AG10803 (cell line): Measurements from ENCODE around the gene KRT73.
A peak's percentile ranks its signal among the peaks of the same experiment; 100 is the strongest.

ENCODE experiments used
- DNase-seq: peaks from one replicate; pipeline ENCODE4 v3.0.0; 2010; ENCODE audit warnings: low read depth
- H3K4me3 ChIP-seq: 2 replicates; pipeline ENCODE4 v1.5.1; 2011; ENCODE audit warnings: mild to moderate bottlenecking, low read length, control low read depth
- TF ChIP-seq, protein P1 (sequence below): conservative IDR thresholded peaks from 2 replicates; pipeline ENCODE4 v1.5.1; 2011; ENCODE audit warnings: mild to moderate bottlenecking, low read length, control low read depth, inconsistent platforms

The KRT73 gene

GRCh38 chr12:52587563-52587962 is 30.8 kb downstream of the KRT73 start:
- no peak for DNase-seq
- H3K4me3 ChIP-seq: no peak overlapping the region
- TF ChIP-seq, protein P1, sequence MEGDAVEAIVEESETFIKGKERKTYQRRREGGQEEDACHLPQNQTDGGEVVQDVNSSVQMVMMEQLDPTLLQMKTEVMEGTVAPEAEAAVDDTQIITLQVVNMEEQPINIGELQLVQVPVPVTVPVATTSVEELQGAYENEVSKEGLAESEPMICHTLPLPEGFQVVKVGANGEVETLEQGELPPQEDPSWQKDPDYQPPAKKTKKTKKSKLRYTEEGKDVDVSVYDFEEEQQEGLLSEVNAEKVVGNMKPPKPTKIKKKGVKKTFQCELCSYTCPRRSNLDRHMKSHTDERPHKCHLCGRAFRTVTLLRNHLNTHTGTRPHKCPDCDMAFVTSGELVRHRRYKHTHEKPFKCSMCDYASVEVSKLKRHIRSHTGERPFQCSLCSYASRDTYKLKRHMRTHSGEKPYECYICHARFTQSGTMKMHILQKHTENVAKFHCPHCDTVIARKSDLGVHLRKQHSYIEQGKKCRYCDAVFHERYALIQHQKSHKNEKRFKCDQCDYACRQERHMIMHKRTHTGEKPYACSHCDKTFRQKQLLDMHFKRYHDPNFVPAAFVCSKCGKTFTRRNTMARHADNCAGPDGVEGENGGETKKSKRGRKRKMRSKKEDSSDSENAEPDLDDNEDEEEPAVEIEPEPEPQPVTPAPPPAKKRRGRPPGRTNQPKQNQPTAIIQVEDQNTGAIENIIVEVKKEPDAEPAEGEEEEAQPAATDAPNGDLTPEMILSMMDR: no peak

- H3K4me3 ChIP-seq: no peak overlapping the region
- no peak for DNase-seq
- TF ChIP-seq, protein P1: no peak
Observed at GRCh38 chr12:52585946-52586345, 32.4 kb downstream of the KRT73 start.

DNA sequence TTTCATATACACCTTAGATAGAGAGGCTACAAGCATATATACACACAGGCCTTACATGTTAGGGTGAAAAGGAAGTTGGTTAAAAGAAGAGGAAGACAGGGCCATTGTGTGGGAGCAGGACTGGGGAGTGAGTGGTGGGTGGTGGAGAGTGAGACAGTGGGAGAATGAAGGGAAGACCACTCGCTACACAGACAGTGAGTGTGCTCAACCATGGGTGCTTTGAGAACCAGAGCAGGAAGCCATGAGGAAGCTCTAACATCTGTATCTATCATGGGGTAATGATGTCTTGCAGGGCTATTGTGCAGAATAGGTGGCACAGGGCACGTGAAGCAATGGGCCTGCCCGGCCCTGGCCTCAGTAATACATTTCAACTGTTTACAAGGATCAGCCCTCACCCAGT is 33.3 kb downstream of the KRT73 start:
- TF ChIP-seq, protein P1: no peak
- no peak overlapping the region for H3K4me3 ChIP-seq

DNA sequence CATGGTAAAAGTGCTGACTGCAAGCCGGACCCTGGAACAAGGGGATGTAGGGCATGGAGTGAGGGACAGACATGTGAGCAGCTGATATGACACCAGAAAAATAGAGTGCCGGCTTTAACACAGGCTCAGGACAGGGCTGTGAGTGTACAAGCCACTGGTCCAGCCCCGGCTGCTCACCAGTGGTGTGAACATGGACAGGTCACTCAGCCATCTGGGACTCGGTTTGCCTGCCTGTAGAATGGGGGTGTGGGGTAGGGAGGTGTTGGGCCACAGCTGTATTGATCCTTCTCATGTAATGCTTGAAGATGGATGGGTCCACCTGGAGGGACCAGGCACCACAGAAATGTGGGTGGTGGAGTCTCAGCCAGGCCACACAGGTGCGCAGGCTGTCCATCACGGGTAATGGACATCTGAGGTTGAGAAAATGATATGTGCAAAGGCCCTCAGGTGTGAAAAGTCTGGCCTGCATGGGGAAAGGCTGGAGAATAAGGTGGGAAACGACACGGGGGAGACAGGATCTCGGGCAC is 34.1 kb downstream of the KRT73 start:
- DNase-seq: no peak
- H3K4me3 ChIP-seq: no peak overlapping the region
- TF ChIP-seq, protein P1: no peak

More for the DNA sequence above, 33.3 kb downstream of the KRT73 start:
- no peak for DNase-seq

GRCh38 chr12:52582971-52583456 is 35.3 kb downstream of the KRT73 start:
- peak; percentile 42 for DNase-seq
- TF ChIP-seq, protein P1: peak; percentile 91
- H3K4me3 ChIP-seq: no peak overlapping the region

DNA sequence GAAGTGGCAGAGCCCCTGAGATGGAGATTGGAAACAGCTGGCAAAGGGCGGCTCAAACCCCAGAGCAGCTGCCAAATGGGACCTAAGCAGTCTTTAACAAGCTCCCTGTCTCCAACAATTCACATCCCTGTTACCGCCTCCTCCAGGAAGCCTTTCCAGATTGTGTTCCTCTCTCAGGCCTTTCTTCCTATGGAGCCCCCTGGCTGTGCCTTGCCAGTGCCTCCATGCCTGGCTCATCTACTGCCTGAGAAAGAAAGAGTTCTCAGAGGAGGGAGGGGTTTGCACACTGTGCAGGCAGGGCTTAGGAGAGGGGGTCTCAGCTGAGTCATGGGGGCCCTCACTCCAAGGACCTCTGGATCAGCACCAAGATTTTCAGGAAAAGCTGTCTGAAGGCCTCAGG is 35.9 kb downstream of the KRT73 start:
- DNase-seq: no peak

GRCh38 chr12:52581481-52581880 is 36.9 kb downstream of the KRT73 start:
- peak; percentile 34 for DNase-seq
- H3K4me3 ChIP-seq: no peak overlapping the region
- TF ChIP-seq, protein P1: no peak

More for the DNA sequence above, 35.9 kb downstream of the KRT73 start:
- H3K4me3 ChIP-seq: no peak overlapping the region
- TF ChIP-seq, protein P1: no peak
